Measurements from ENCODE around the gene RBBP4. TPM values are rescaled to one million over a fixed set of nuclear protein-coding genes. Genes with fewer than 3 reads are reported as not detected.
"Not testable (repeated sequence)": the region's sequence is repeated elsewhere in the genome, so short reads cannot be mapped to it uniquely, and the experiment has no call there.

The RBBP4 gene
- total RNA-seq, 1 donor from 2014 or later: 492 TPM

DNA sequence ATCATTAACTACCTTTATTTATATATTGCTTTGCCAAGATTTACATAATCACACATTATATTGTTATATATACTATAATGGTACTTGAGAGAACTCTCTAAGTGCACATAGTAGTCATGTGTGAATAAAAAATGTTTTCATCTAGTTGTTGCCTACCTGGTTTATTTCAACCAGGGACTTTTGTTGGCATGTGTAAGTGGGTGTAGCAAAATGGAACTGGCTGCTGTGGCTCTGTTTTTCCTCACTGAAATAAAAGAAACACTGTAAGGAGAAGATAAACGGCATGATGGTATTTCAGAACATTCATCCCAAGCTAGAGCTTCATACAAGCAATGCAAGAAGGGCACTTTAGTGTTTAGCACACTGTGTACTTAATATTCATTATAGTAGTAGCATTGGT lies 14.9 kb downstream of the RBBP4 start:
- H3K4me3 Mint-ChIP-seq: no peak overlapping the region
- TF ChIP-seq, protein P1, sequence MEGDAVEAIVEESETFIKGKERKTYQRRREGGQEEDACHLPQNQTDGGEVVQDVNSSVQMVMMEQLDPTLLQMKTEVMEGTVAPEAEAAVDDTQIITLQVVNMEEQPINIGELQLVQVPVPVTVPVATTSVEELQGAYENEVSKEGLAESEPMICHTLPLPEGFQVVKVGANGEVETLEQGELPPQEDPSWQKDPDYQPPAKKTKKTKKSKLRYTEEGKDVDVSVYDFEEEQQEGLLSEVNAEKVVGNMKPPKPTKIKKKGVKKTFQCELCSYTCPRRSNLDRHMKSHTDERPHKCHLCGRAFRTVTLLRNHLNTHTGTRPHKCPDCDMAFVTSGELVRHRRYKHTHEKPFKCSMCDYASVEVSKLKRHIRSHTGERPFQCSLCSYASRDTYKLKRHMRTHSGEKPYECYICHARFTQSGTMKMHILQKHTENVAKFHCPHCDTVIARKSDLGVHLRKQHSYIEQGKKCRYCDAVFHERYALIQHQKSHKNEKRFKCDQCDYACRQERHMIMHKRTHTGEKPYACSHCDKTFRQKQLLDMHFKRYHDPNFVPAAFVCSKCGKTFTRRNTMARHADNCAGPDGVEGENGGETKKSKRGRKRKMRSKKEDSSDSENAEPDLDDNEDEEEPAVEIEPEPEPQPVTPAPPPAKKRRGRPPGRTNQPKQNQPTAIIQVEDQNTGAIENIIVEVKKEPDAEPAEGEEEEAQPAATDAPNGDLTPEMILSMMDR (conservative IDR thresholded peaks at IDR 0.05): no peak
- no peak for DNase-seq (ENCODE audit: low read depth, low spot score)
- H3K27ac Mint-ChIP-seq (ENCODE audit: unreplicated experiment): no peak overlapping the region
- H3K36me3 Mint-ChIP-seq (ENCODE audit: low read depth): peaks cover 11% of the 10 kb centered on the region
- H3K27me3 Mint-ChIP-seq (ENCODE audit: low read depth): no peaks in the 10 kb centered on the region
- H3K9me3 Mint-ChIP-seq: peaks cover 2% of the 10 kb centered on the region
- no peaks in the 10 kb centered on the region for H3K4me1 Mint-ChIP-seq

DNA sequence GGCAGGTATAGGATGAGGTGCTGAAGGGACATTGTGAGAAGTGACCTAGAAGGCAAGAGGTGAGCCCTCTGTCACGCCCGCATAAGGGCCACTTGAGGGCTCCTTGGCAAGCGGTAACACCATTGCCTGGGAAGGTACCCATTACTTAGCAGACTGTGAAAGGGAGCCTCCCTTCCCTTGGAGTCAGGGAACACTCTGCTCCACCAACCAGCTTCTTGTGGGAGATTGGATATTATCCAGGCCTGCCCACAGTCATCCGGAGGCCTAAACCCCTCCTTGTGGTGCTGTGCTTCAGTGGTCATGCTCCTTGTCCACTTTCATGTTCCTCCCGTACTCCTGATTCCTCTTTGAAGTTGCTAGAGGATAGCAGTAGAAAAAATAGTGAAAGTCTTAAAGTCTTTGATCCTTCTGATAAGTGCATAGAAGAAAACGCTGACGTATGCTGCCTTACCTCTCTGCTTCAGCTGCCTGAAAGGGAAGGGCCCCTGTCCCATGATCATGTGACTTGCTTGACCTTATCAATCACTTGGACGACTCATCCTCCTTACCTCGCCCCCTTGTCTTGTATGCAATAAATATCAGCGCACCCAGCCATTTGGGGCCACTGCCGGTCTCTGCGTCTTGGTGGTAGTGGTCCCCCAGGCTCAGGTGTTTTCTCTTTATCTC lies 16.0 kb downstream of the RBBP4 start:
- Mint-ChIP-seq H3K4me3 (no peak overlapping the region), H3K27me3 (ENCODE audit: low read depth) (no peaks in the 10 kb centered on the region), H3K4me1 (no peaks in the 10 kb centered on the region), H3K36me3 (ENCODE audit: low read depth) (peaks cover 12% of the 10 kb centered on the region), H3K27ac (ENCODE audit: unreplicated experiment) (no peak overlapping the region), H3K9me3 (no peaks in the 10 kb centered on the region)
- no peak for DNase-seq (ENCODE audit: low read depth, low spot score)
- TF ChIP-seq, protein P1 (conservative IDR thresholded peaks at IDR 0.05): no peak

DNA sequence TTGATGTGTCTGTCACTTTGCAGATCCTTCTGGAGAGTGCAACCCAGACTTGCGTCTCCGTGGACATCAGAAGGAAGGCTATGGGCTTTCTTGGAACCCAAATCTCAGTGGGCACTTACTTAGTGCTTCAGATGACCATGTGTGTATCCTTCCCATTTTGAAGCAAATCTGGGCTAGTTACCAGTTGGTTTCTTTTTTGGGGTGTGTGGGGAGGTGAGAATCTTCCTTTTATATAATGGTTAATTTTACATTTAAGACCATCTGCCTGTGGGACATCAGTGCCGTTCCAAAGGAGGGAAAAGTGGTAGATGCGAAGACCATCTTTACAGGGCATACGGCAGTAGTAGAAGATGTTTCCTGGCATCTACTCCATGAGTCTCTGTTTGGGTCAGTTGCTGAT lies 17.7 kb downstream of the RBBP4 start:
- H3K27ac Mint-ChIP-seq (ENCODE audit: unreplicated experiment): not testable (repeated sequence)

DNA sequence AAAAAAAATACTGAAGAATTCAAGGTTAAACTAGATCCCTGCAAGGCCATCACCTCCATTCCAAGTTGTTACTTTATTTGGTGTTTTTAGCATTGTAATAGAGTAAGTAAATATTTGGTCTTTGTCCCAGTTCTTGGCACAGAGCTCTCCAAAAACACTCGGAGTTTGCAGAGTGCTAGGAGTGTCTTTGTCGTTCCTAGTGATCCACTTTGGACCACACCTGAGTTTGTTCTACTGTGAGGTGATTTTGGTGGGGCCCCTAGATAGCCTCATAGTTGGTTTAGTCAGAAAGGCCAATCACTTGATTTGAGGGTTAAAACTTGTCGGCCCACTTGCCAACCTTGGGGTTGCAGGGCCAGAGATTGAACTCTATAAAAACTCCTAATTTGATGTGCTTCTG lies 25.9 kb downstream of the RBBP4 start:
- H3K4me3 Mint-ChIP-seq: no peak overlapping the region
- peaks cover 40% of the 10 kb centered on the region for H3K36me3 Mint-ChIP-seq (ENCODE audit: low read depth)
- no peaks in the 10 kb centered on the region for H3K27me3 Mint-ChIP-seq (ENCODE audit: low read depth)
- DNase-seq (ENCODE audit: low read depth, low spot score): no peak
- H3K27ac Mint-ChIP-seq (ENCODE audit: unreplicated experiment): no peak overlapping the region
- H3K4me1 Mint-ChIP-seq: no peaks in the 10 kb centered on the region
- no peaks in the 10 kb centered on the region for H3K9me3 Mint-ChIP-seq
- TF ChIP-seq, protein P1 (conservative IDR thresholded peaks at IDR 0.05): no peak

More for the DNA sequence above, 17.7 kb downstream of the RBBP4 start:
- not testable (repeated sequence) for DNase-seq (ENCODE audit: low read depth, low spot score); H3K4me3 Mint-ChIP-seq; H3K4me1 Mint-ChIP-seq; H3K9me3 Mint-ChIP-seq; H3K27me3 Mint-ChIP-seq (ENCODE audit: low read depth)
- H3K36me3 Mint-ChIP-seq (ENCODE audit: low read depth): peaks cover 22% of the 10 kb centered on the region

DNA sequence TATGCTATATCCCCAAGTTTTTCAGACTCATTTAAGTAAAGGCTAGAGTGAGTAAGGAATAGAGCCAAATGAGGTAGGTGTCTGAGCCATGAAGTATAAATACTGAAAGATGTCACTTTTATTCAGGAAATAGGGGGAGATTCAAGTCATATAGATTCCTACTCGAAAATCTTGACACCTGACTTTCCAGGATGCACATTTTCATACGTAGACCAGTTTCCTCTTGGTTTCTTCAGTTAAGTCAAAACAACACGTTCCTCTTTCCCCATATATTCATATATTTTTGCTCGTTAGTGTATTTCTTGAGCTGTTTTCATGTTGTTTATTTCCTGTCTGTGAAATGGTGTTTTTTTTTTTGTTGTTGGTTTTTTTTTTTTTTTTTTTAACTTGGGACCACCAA lies 29.0 kb downstream of the RBBP4 start:
- H3K36me3 Mint-ChIP-seq (ENCODE audit: low read depth): peaks cover 32% of the 10 kb centered on the region
- not testable (repeated sequence) for H3K27ac Mint-ChIP-seq (ENCODE audit: unreplicated experiment); DNase-seq (ENCODE audit: low read depth, low spot score); H3K4me3 Mint-ChIP-seq; H3K4me1 Mint-ChIP-seq; H3K27me3 Mint-ChIP-seq (ENCODE audit: low read depth); H3K9me3 Mint-ChIP-seq

DNA sequence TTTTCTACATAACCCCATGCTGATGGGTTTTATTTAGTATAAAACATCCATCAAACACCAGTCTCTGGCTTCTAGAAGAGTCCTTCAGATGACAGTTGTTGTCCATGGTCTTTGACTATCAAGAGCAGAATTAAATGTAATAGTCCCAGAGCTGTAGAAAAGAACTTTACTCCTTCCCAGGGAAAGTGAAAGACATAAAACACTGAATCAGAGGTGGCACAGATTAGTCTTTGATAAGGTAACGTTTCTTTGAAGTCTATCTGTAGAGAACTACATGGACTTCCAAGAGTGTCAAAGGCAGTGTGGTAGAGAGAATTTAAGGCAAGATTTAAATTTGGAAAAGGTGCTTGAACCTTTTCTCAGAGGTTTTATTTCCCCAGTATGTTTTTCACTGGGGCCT lies 29.6 kb downstream of the RBBP4 start:
- Mint-ChIP-seq H3K27ac (ENCODE audit: unreplicated experiment) (no peak overlapping the region), H3K27me3 (ENCODE audit: low read depth) (no peaks in the 10 kb centered on the region), H3K4me1 (no peaks in the 10 kb centered on the region), H3K4me3 (no peak overlapping the region), H3K9me3 (no peaks in the 10 kb centered on the region), H3K36me3 (ENCODE audit: low read depth) (peaks cover 35% of the 10 kb centered on the region)
- DNase-seq (ENCODE audit: low read depth, low spot score): no peak
- TF ChIP-seq, protein P1 (conservative IDR thresholded peaks at IDR 0.05): no peak
